Right lobe of liver (tissue), 4 donors: ENCODE data around the gene MGAT4C.

Experiments
- POLR2A ChIP-seq: fragments of 450-650 bp; IDR thresholded peaks from one replicate; pipeline ENCODE4 v1.6.1; 2017; ENCODE audit warnings: antibody characterized with exemption, mild to moderate bottlenecking
- TF ChIP-seq, protein P1 (sequence below), 4 donors: fragments of 200-600 bp in 3 of 4; fragments of 450-650 bp in 1 of 4; IDR thresholded peaks; one replicate each; pipeline versions ENCODE4 v1.5.1 to v1.8.0; 2016 to 2022; ENCODE audit warnings: antibody characterized with exemption in 4 of 4, mild to moderate bottlenecking in 2 of 4
- donor health status: DM: no; HTN: no; CAD: no.
- donor health status: DM: no; HTN: no; CAD: no.
- donor health status: DM: no; HTN: yes; CAD: no.

DNA sequence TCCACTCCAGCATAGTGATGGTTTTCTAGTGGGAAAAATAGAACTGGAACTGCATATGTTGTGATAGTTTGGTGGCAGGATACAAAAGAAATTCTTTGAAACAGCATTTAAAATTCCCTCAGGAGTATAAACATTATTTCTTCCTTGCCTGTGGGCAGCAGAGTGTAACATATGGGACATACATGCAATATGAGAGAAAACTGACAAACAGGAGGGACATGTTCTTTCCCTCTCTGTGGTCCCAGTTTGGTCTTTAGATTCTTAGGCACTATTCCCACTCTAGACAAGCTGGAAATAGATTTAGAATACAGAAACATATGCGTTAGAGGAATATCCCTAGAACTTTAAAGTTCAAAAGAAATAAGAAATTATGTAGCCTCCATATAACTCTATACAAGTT lies 68.0 kb downstream of the MGAT4C start:
- no peak for TF ChIP-seq POLR2A
- TF ChIP-seq, protein P1, sequence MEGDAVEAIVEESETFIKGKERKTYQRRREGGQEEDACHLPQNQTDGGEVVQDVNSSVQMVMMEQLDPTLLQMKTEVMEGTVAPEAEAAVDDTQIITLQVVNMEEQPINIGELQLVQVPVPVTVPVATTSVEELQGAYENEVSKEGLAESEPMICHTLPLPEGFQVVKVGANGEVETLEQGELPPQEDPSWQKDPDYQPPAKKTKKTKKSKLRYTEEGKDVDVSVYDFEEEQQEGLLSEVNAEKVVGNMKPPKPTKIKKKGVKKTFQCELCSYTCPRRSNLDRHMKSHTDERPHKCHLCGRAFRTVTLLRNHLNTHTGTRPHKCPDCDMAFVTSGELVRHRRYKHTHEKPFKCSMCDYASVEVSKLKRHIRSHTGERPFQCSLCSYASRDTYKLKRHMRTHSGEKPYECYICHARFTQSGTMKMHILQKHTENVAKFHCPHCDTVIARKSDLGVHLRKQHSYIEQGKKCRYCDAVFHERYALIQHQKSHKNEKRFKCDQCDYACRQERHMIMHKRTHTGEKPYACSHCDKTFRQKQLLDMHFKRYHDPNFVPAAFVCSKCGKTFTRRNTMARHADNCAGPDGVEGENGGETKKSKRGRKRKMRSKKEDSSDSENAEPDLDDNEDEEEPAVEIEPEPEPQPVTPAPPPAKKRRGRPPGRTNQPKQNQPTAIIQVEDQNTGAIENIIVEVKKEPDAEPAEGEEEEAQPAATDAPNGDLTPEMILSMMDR (IDR thresholded peaks at IDR 0.05), result no peak
